Tibial nerve (tissue), 3 donors: Measurements from ENCODE around the gene LRRC8D.

Experiments used
- CTCF ChIP-seq, 5 experiments: fragments of 200-600 bp in 3 of 5; fragments of 450-650 bp in 2 of 5; sonication (generic) in 3 of 5; IDR thresholded peaks; one replicate each; pipeline ENCODE4 v1.5.1; 2016 to 2019; ENCODE audit warnings: antibody characterized with exemption in 5 of 5, mild to moderate bottlenecking in 3 of 5, moderate library complexity in 2 of 5
- POLR2A ChIP-seq, 2 donors: fragments of 450-650 bp; IDR thresholded peaks; one replicate each; pipeline ENCODE4 v1.6.1; 2017; ENCODE audit warnings: antibody characterized with exemption in 2 of 2, mild to moderate bottlenecking in 2 of 2, moderate library complexity in 2 of 2

- TF ChIP-seq CTCF (IDR thresholded peaks at IDR 0.05) (no peak), POLR2A (IDR thresholded peaks at IDR 0.05) (no peak)
Measured at GRCh38 chr1:89913353-89914095, 92.7 kb downstream of the LRRC8D start.
